SU-DHL-6 (cell line): ENCODE measurements around the gene KCNH6.

Source experiments
- H2AFZ ChIP-seq: fragments of 200-600 bp; sonication (generic); 2 replicates; pipeline ENCODE4 v1.6.1; 2014; ENCODE audit warnings: low read depth, mild to moderate bottlenecking, moderate library complexity, mixed read lengths, antibody characterized with exemption, low read length; ENCODE audit not compliant: severe bottlenecking
- H3F3A ChIP-seq: fragments of 200-600 bp; shearing (Covaris generic); 2 replicates; pipeline ENCODE4 v1.6.0; 2016; ENCODE audit warnings: antibody characterized with exemption, mild to moderate bottlenecking; ENCODE audit not compliant: insufficient read depth
- H3K27ac ChIP-seq: fragments of 200-600 bp; sonication (generic); 2 replicates; pipeline ENCODE4 v1.5.1; 2016; ENCODE audit warnings: low read depth, mild to moderate bottlenecking, low read length, moderate library complexity, mixed read lengths
- H3K27me3 ChIP-seq: fragments of 200-600 bp; sonication (generic), shearing (Covaris generic); 2 replicates; pipeline ENCODE4 v1.6.0; 2014; ENCODE audit warnings: mild to moderate bottlenecking, low read length
- H3K36me3 ChIP-seq: fragments of 200-600 bp; sonication (generic); 2 replicates; pipeline ENCODE4 v1.6.1; 2014; ENCODE audit warnings: mild to moderate bottlenecking, low read length, mixed read lengths
- H3K4me2 ChIP-seq: fragments of 300-600, 200-600 bp; shearing (Covaris generic), sonication (generic); 2 replicates; pipeline ENCODE4 v1.6.0; 2014; ENCODE audit warnings: low read length, low read depth, mild to moderate bottlenecking; ENCODE audit not compliant: poor library complexity, severe bottlenecking
- H3K4me3 ChIP-seq: fragments of 200-600 bp; sonication (generic); 2 replicates; pipeline ENCODE4 v1.5.1; 2014; ENCODE audit warnings: antibody characterized with exemption, low read length, mild to moderate bottlenecking, mixed read lengths; ENCODE audit not compliant: insufficient read depth, poor library complexity, severe bottlenecking
- H3K79me2 ChIP-seq: fragments of 200-600 bp; sonication (generic); 2 replicates; pipeline ENCODE4 v1.6.1; 2014; ENCODE audit warnings: mild to moderate bottlenecking, low read length, moderate library complexity; ENCODE audit not compliant: insufficient read depth
- H3K9ac ChIP-seq: fragments of 200-600 bp; sonication (generic); 2 replicates; pipeline ENCODE4 v1.7.0; 2014; ENCODE audit warnings: mild to moderate bottlenecking, low read length
- H3K9me2 ChIP-seq: fragments of 200-600 bp; sonication (generic); replicated peaks from 2 replicates; pipeline ENCODE4 v1.6.1; 2014; ENCODE audit warnings: low read length; ENCODE audit not compliant: insufficient read depth
- H3K9me3 ChIP-seq: fragments of 200-600 bp; sonication (generic); 2 replicates; pipeline ENCODE4 v1.6.1; 2014; ENCODE audit warnings: low read length, mixed read lengths; ENCODE audit not compliant: insufficient read depth
- H4K20me1 ChIP-seq: fragments of 200-600 bp; sonication (generic); 2 replicates; pipeline ENCODE4 v1.6.1; 2014; ENCODE audit warnings: low read depth, mild to moderate bottlenecking, antibody characterized with exemption, low read length, moderate library complexity, mixed read lengths
- EZH2phosphoT487 ChIP-seq: fragments of 200-600 bp; sonication (generic), shearing (Covaris generic); conservative IDR thresholded peaks from 2 replicates; pipeline ENCODE4 v1.6.1; 2018; ENCODE audit warnings: mild to moderate bottlenecking, antibody characterized with exemption, low read length, moderate library complexity, mixed read lengths
- TF ChIP-seq, protein P1 (sequence below): fragments of 200-600 bp; sonication (generic); IDR thresholded peaks from one replicate; pipeline ENCODE4 v1.5.1; 2017; ENCODE audit warnings: antibody characterized with exemption, mild to moderate bottlenecking, low read length, moderate library complexity; ENCODE audit not compliant: insufficient read depth, poor library complexity, severe bottlenecking

The KCNH6 gene

DNA sequence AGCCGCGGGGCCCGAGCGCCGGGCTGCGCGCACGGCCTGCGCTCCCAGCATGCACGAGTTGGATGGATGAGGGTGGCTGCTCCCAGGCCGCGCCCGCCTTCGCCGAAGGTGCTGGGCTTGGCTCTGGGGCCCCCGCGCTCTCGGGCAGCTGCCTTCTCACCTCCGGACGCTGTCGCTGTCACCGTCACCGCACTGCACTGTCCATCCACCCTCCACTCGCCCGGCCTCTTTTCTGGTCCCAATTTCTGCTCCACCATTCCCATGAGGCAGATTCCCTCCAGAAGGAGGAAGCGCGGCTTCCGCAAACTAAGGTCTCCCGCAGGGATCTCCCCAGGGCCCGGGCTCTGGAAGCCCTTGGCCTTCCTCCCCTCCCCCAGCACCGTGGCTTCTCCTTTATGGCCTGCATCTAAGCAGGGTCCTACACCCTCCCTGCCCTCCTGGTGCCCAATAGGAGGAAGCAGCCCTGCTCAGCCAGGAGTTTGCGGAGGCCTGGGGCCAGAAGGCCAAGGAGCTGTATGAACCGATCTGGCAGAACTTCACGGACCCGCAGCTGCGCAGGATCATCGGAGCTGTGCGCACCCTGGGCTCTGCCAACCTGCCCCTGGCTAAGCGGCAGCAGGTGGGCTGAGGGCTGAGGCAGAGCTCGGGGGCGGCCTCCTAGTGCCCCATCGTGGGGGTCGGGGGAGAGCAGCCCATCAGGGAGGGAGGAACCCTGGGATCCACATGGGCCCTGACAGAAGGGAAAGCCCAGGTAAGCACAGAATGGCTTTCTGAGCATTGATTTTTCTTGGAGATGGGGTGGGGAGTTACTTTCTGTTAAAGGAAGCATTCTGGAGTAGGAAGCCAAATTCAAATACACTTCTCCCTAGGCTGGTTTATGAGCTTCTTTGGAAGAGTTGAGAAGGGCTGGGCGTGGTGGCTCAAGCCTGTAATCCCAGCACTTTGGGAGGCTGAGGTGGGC is 45.4 kb upstream of the KCNH6 start:
- no peak overlapping the region for H3K9ac ChIP-seq
- H3F3A ChIP-seq: no peaks in the 10 kb centered on the region
- no peak overlapping the region for H3K27ac ChIP-seq
- no peaks in the 10 kb centered on the region for H3K36me3 ChIP-seq
- H4K20me1 ChIP-seq: no peaks in the 10 kb centered on the region
- no peaks in the 10 kb centered on the region for H3K27me3 ChIP-seq
- peak overlapping the region; percentile 49 for H3K4me2 ChIP-seq
- H3K4me3 ChIP-seq: no peak overlapping the region
- no peaks in the 10 kb centered on the region for H3K9me3 ChIP-seq
- TF ChIP-seq, protein P1, sequence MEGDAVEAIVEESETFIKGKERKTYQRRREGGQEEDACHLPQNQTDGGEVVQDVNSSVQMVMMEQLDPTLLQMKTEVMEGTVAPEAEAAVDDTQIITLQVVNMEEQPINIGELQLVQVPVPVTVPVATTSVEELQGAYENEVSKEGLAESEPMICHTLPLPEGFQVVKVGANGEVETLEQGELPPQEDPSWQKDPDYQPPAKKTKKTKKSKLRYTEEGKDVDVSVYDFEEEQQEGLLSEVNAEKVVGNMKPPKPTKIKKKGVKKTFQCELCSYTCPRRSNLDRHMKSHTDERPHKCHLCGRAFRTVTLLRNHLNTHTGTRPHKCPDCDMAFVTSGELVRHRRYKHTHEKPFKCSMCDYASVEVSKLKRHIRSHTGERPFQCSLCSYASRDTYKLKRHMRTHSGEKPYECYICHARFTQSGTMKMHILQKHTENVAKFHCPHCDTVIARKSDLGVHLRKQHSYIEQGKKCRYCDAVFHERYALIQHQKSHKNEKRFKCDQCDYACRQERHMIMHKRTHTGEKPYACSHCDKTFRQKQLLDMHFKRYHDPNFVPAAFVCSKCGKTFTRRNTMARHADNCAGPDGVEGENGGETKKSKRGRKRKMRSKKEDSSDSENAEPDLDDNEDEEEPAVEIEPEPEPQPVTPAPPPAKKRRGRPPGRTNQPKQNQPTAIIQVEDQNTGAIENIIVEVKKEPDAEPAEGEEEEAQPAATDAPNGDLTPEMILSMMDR: no peak
- TF ChIP-seq EZH2phosphoT487: no peak
- H3K9me2 ChIP-seq: no peaks in the 10 kb centered on the region
- no peak overlapping the region for H2AFZ ChIP-seq
- H3K79me2 ChIP-seq: no peaks in the 10 kb centered on the region

DNA sequence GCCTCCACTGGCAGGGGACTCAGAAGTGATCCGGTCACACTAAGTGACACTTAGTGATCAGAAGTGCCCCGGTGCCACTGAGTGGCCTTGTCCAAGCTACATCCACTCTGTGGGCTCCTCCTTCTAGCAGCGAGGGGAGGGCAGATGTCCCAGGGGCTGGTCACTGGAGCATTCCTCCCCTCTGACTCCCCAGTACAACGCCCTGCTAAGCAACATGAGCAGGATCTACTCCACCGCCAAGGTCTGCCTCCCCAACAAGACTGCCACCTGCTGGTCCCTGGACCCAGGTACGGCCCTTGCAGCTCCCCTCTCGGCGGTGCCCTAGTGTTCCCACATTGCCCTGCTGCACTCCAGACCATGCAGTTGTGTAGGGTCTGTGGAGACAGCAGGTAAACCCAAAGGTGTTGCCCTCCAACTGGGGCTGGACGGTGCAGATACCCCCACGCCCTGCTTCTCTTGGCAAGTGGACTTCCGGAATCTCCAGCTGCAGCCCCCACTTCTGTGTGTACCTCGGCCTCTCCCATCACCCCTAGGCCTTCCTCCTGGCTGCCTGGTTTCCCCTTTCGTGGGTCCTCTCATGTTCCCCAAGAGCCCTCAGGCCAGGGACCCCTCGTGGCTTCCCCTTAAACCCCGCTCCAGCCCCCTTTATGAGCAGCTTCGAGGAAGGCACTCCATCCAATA is 44.2 kb upstream of the KCNH6 start:
- H3K27me3 ChIP-seq: no peaks in the 10 kb centered on the region
- no peaks in the 10 kb centered on the region for H3K36me3 ChIP-seq
- H3K79me2 ChIP-seq: no peaks in the 10 kb centered on the region
- no peak overlapping the region for H3K9ac ChIP-seq
- no peak overlapping the region for H2AFZ ChIP-seq
- H4K20me1 ChIP-seq: no peaks in the 10 kb centered on the region
- no peaks in the 10 kb centered on the region for H3F3A ChIP-seq
- TF ChIP-seq, protein P1: peak; percentile 61
- TF ChIP-seq EZH2phosphoT487: no peak
- no peak overlapping the region for H3K4me2 ChIP-seq
- no peaks in the 10 kb centered on the region for H3K9me3 ChIP-seq
- no peaks in the 10 kb centered on the region for H3K9me2 ChIP-seq
- H3K4me3 ChIP-seq: no peak overlapping the region
- H3K27ac ChIP-seq: no peak overlapping the region

DNA sequence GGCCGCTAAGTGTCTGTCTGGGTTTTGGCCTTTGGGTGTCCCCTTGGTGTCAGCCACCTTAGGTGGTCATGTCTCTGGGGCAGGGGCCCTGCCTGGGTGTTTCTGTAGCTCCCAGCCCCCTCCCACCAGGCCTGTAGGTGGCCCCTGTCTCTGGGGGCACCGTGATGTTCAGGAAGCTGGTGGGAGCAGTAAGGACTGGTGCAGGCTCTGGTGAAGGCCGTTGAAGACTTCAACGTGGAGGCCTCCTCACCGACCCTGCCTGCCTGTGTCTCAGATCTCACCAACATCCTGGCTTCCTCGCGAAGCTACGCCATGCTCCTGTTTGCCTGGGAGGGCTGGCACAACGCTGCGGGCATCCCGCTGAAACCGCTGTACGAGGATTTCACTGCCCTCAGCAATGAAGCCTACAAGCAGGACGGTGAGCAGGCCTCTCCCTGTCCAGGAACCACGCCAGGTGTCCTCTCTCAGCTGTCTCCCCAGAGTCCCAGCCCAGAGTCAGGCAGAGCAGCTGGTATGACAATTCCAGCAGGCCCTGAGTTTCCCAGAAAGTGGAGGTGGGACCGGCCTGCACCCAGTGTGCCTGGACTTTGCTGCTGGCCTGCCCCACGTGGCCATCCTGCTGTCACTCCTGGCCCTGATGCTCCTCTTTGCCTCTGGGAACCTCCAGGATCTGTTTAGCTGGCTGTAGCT is 43.5 kb upstream of the KCNH6 start:
- H4K20me1 ChIP-seq: no peaks in the 10 kb centered on the region
- no peaks in the 10 kb centered on the region for H3K9me3 ChIP-seq
- H3K27ac ChIP-seq: no peak overlapping the region
- H3F3A ChIP-seq: no peaks in the 10 kb centered on the region
- H3K27me3 ChIP-seq: no peaks in the 10 kb centered on the region
- no peak overlapping the region for H3K4me3 ChIP-seq
- H3K9me2 ChIP-seq: no peaks in the 10 kb centered on the region
- no peak overlapping the region for H3K9ac ChIP-seq
- TF ChIP-seq, protein P1: no peak
- no peak for TF ChIP-seq EZH2phosphoT487
- H3K79me2 ChIP-seq: no peaks in the 10 kb centered on the region
- no peak overlapping the region for H2AFZ ChIP-seq
- no peak overlapping the region for H3K4me2 ChIP-seq
- no peaks in the 10 kb centered on the region for H3K36me3 ChIP-seq
